ENCODE results near the gene PXN.
"Not testable (repeated sequence)": the region's sequence is repeated elsewhere in the genome, so short reads cannot be mapped to it uniquely, and the experiment has no call there.

DNA sequence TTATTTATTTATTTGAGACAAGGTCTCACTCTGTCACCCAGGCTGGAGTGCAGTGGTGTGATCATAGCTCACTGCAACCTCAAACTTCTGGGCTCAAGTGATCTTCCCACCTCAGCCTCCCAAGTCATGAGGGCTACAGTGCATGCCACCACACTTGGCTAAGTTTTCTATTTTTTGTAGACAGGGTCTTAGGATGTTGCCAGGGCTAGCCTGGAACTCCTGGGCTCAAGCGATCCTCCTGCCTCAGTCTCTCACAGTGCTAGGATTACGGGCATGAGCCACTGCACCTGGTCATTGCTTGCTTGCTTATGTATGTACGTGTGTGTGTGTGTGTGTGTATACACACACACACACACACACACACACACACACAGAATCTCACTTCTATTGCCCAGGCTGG is 28.7 kb downstream of the PXN start:
- not testable (repeated sequence) for TF ChIP-seq GABPA (IDR thresholded peaks at IDR 0.05 in 1 of 2, conservative IDR thresholded peaks at IDR 0.05 in 1 of 2); EGR1 (IDR thresholded peaks at IDR 0.05; ENCODE audit: low read depth in 2 of 2); TAF1 (conservative IDR thresholded peaks at IDR 0.05); RAD21 (IDR thresholded peaks at IDR 0.05); JUND (IDR thresholded peaks at IDR 0.05); RXRA (IDR thresholded peaks at IDR 0.05); YY1 (IDR thresholded peaks at IDR 0.05); SP1 (IDR thresholded peaks at IDR 0.05)
- TF ChIP-seq, protein P1, sequence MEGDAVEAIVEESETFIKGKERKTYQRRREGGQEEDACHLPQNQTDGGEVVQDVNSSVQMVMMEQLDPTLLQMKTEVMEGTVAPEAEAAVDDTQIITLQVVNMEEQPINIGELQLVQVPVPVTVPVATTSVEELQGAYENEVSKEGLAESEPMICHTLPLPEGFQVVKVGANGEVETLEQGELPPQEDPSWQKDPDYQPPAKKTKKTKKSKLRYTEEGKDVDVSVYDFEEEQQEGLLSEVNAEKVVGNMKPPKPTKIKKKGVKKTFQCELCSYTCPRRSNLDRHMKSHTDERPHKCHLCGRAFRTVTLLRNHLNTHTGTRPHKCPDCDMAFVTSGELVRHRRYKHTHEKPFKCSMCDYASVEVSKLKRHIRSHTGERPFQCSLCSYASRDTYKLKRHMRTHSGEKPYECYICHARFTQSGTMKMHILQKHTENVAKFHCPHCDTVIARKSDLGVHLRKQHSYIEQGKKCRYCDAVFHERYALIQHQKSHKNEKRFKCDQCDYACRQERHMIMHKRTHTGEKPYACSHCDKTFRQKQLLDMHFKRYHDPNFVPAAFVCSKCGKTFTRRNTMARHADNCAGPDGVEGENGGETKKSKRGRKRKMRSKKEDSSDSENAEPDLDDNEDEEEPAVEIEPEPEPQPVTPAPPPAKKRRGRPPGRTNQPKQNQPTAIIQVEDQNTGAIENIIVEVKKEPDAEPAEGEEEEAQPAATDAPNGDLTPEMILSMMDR (IDR thresholded peaks at IDR 0.05; ENCODE audit: low read depth, low read length, missing input control): not testable (repeated sequence)
- TF ChIP-seq, protein P2, sequence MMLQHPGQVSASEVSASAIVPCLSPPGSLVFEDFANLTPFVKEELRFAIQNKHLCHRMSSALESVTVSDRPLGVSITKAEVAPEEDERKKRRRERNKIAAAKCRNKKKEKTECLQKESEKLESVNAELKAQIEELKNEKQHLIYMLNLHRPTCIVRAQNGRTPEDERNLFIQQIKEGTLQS (IDR thresholded peaks at IDR 0.05): not testable (repeated sequence)
- TF ChIP-seq, protein P3, sequence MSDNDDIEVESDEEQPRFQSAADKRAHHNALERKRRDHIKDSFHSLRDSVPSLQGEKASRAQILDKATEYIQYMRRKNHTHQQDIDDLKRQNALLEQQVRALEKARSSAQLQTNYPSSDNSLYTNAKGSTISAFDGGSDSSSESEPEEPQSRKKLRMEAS (IDR thresholded peaks at IDR 0.05): not testable (repeated sequence)
- TF ChIP-seq, protein P4, sequence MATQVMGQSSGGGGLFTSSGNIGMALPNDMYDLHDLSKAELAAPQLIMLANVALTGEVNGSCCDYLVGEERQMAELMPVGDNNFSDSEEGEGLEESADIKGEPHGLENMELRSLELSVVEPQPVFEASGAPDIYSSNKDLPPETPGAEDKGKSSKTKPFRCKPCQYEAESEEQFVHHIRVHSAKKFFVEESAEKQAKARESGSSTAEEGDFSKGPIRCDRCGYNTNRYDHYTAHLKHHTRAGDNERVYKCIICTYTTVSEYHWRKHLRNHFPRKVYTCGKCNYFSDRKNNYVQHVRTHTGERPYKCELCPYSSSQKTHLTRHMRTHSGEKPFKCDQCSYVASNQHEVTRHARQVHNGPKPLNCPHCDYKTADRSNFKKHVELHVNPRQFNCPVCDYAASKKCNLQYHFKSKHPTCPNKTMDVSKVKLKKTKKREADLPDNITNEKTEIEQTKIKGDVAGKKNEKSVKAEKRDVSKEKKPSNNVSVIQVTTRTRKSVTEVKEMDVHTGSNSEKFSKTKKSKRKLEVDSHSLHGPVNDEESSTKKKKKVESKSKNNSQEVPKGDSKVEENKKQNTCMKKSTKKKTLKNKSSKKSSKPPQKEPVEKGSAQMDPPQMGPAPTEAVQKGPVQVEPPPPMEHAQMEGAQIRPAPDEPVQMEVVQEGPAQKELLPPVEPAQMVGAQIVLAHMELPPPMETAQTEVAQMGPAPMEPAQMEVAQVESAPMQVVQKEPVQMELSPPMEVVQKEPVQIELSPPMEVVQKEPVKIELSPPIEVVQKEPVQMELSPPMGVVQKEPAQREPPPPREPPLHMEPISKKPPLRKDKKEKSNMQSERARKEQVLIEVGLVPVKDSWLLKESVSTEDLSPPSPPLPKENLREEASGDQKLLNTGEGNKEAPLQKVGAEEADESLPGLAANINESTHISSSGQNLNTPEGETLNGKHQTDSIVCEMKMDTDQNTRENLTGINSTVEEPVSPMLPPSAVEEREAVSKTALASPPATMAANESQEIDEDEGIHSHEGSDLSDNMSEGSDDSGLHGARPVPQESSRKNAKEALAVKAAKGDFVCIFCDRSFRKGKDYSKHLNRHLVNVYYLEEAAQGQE (IDR thresholded peaks at IDR 0.05): not testable (repeated sequence)
